Measurements from ENCODE around the gene PI4KB. TPM values are rescaled to one million over a fixed set of nuclear protein-coding genes. Genes with fewer than 3 reads are reported as not detected.

PI4KB gene
- total and polyA plus RNA-seq, 9 of the 15 experiments (the other 6 are each of a cell fraction or from before 2014, with no cell fraction given) = 3.1 to 65.4 (median 45.1) TPM

GRCh38 chr1:151315565-151316235 lies 11.5 kb downstream of the PI4KB start (continued):
- TF ChIP-seq CTCF (IDR thresholded peaks at IDR 0.05 in 2 of 3, conservative IDR thresholded peaks at IDR 0.05 in 1 of 3; ENCODE audit: insufficient read depth in 2 of 3, low read depth in 1 of 3, low read length in 3 of 3) (no peak), GATAD2A (IDR thresholded peaks at IDR 0.05) (no peak)

DNA sequence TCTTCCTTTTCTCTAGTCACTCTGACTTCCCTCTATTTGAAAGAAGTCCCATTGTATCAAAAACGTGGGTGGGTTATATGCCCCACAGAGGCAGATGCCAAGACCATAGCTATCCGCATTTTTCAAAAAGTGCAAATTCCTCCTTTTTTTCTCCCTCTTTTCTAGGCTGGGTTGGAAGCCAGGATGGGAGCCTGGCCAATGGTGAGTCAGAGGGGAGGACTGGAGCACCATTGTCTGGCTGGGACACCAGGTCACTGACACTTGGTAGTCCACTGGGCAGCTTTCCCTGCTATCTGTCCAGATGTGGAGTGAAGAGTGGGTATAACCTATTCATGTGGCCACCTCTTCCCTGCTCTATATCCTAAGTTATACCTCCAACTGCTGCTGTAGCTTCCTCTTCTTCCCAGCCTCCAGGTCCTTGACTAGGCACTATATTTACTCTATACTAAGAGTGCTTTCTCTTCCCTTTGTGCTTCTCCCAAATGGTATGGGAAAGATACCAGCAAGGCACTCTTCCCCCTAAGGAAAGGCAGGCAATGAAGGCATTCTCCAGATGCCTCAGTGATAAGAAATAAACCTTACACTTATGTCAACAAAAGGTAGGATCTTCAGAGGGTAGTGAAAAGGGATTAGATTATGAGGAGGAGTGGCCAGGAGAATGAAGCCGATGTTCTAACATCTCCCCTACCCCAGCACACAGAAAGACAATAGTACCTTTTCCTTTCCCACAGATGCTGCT lies 12.9 kb downstream of the PI4KB start:
- H3K9ac ChIP-seq (ENCODE audit: insufficient read depth in 1 of 2, low read depth in 2 of 2, low read length in 2 of 2) = no peak overlapping the region
- TF ChIP-seq ZNF212 (CRISPR knock-in tag; IDR thresholded peaks at IDR 0.05) = no peak
- peak; percentile 5; the same call in 1 of the 2 replicates for TF ChIP-seq ZNF263 (CRISPR knock-in tag; IDR thresholded peaks at IDR 0.05; ENCODE audit: borderline replicate concordance)
- TF ChIP-seq SNAPC5 (CRISPR knock-in tag; IDR thresholded peaks at IDR 0.05) = no peak
- TF ChIP-seq SMC3 (conservative IDR thresholded peaks at IDR 0.05; ENCODE audit: insufficient read depth, low read depth, low read length) = no peak
- TF ChIP-seq FOSL1 (tag; conservative IDR thresholded peaks at IDR 0.05) = peak; percentile 36; the same call in 1 of the 2 replicates
- TF ChIP-seq CBFA2T3 (IDR thresholded peaks at IDR 0.05) = no peak
- TF ChIP-seq, protein P1, sequence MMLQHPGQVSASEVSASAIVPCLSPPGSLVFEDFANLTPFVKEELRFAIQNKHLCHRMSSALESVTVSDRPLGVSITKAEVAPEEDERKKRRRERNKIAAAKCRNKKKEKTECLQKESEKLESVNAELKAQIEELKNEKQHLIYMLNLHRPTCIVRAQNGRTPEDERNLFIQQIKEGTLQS (IDR thresholded peaks at IDR 0.05) = peak; percentile 20; the same call in 1 of the 2 replicates
- TF ChIP-seq, protein P1 (CRISPR knock-in tag; conservative IDR thresholded peaks at IDR 0.05) = no peak
- H3K4me3 ChIP-seq = no peak overlapping the region
- no peak overlapping the region for H3K4me2 ChIP-seq (ENCODE audit: insufficient read depth, low read length)
- POLR2A ChIA-PET = interaction anchor here (0.5 to 13.7 kb wide), 8 partner anchors 8 to 434 kb away, joined by 3 to 156 read pairs (median 3); partner anchors contain the start of gene PI4KB
- peaks cover 7% of the 10 kb centered on the region; the same call in 1 of the 2 replicates for H4K20me1 ChIP-seq (replicated peaks; ENCODE audit: control insufficient read depth, insufficient read depth, low read length)
- peaks cover 84% of the 10 kb centered on the region for H3K36me3 ChIP-seq (ENCODE audit: control insufficient read depth, insufficient read depth, low read length)
- no TSS peak for BruUV-seq (replicated peaks)
- H3K9me3 ChIP-seq (replicated peaks; ENCODE audit: control insufficient read depth, insufficient read depth, low read depth, low read length) = no peaks in the 10 kb centered on the region
- intact Hi-C loops (cut with micrococcal nuclease) (no loop called here), in situ Hi-C loops (cut with MboI) (no loop called here)
- no peak for DNase-seq (ENCODE audit: extremely low read depth in 1 of 4, low spot score in 3 of 4)
- peaks cover 12 to 45% of the 10 kb centered on the region in 2 experiments; a peak in 4 of 5 replicates for H3K4me1 ChIP-seq (replicated peaks in 1 of 2; ENCODE audit: control insufficient read depth in 2 of 2, insufficient read depth in 2 of 2, low read length in 2 of 2)
- FAIRE-seq = no peak
- no peak for ATAC-seq
- CTCF ChIA-PET (ENCODE audit: low intra/inter-chr PET ratio) = no interaction called here
- H3K27me3 ChIP-seq (ENCODE audit: control insufficient read depth in 2 of 2, insufficient read depth in 2 of 2, low read length in 2 of 2) = no peaks in the 10 kb centered on the region
- no peak overlapping the region for H2AFZ ChIP-seq (ENCODE audit: low read depth, low read length)
- H3K79me2 ChIP-seq (ENCODE audit: control insufficient read depth, insufficient read depth, low read length) = peaks cover 27% of the 10 kb centered on the region
- H3K27ac ChIP-seq (ENCODE audit: extremely low read depth, low read depth, low read length) = peak overlapping the region; percentile 6; the same call in 1 of the 3 replicates
- 57% methylated on average over 3 of the region's 3 CpGs for WGBS (ENCODE audit: insufficient coverage, low coverage, missing lambda C conversion rate)
- peaks cover 3% of the 10 kb centered on the region for H3K9me1 ChIP-seq (ENCODE audit: control insufficient read depth, insufficient read depth, low read length)
